Karpas-422 (cell line): ENCODE data around the gene LRRFIP2. TPM values are rescaled to one million over a fixed set of nuclear protein-coding genes. Genes with fewer than 3 reads are reported as not detected.

Experiments used
- DNase-seq: peaks from one replicate; pipeline ENCODE4 v3.0.0-alpha.2; 2015
- H2AFZ ChIP-seq: fragments of 200-600 bp; sonication (generic); 2 replicates; pipeline ENCODE4 v1.6.1; 2014; ENCODE audit warnings: antibody characterized with exemption, low read length, mixed read lengths
- H3K27ac ChIP-seq: fragments of 200-600 bp; sonication (generic); 2 replicates; pipeline ENCODE4 v1.5.1; 2014; ENCODE audit warnings: mild to moderate bottlenecking, low read length, moderate library complexity
- H3K27me3 ChIP-seq: fragments of 200-600 bp; sonication (generic); 2 replicates; pipeline ENCODE4 v1.6.1; 2014; ENCODE audit warnings: low read length, mixed read lengths
- H3K36me3 ChIP-seq: fragments of 200-600 bp; sonication (generic); 2 replicates; pipeline ENCODE4 v1.6.1; 2014; ENCODE audit warnings: low read length, mixed read lengths; ENCODE audit not compliant: insufficient read depth
- H3K4me1 ChIP-seq: fragments of 200-600 bp; sonication (generic); 2 replicates; pipeline ENCODE4 v1.6.1; 2014; ENCODE audit warnings: mild to moderate bottlenecking, low read length, mixed read lengths
- H3K4me2 ChIP-seq: fragments of 200-600 bp; sonication (generic); 2 replicates; pipeline ENCODE4 v1.6.1; 2014; ENCODE audit warnings: low read length, low read depth, mild to moderate bottlenecking; ENCODE audit not compliant: poor library complexity, severe bottlenecking
- H3K4me3 ChIP-seq: fragments of 200-600 bp; sonication (generic); 2 replicates; pipeline ENCODE4 v1.5.1; 2014; ENCODE audit warnings: mild to moderate bottlenecking, antibody characterized with exemption, low read length, mixed read lengths
- H3K79me2 ChIP-seq: fragments of 200-600 bp; sonication (generic); 2 replicates; pipeline ENCODE4 v1.6.1; 2014; ENCODE audit warnings: mild to moderate bottlenecking, low read length, mixed read lengths
- H3K9ac ChIP-seq: fragments of 200-600 bp; sonication (generic); 2 replicates; pipeline ENCODE4 v1.6.0; 2014; ENCODE audit warnings: low read length
- H3K9me2 ChIP-seq: fragments of 200-600 bp; sonication (generic), shearing (Covaris generic); replicated peaks from 2 replicates; pipeline ENCODE4 v1.6.0; 2014; ENCODE audit warnings: mild to moderate bottlenecking, low read length, moderate library complexity; ENCODE audit not compliant: insufficient read depth
- H3K9me3 ChIP-seq: fragments of 300-700, 200-600 bp; sonication (generic); 2 replicates; pipeline ENCODE4 v1.6.1; 2014; ENCODE audit warnings: low read length, mixed read lengths
- H4K20me1 ChIP-seq: fragments of 200-600 bp; sonication (generic); 2 replicates; pipeline ENCODE4 v1.6.1; 2014; ENCODE audit warnings: mild to moderate bottlenecking, antibody characterized with exemption, low read length, low read depth; ENCODE audit not compliant: insufficient read depth
- total RNA-seq: library from RNA; depleted of rRNA; stranded (reverse); fragments of >200 nt; shearing (Covaris generic); gene quantifications from 2 replicates; pipeline ENCODE4 v1.2.3, GENCODE V29; 2014; ENCODE audit warnings: low replicate concordance

LRRFIP2 gene
- total RNA-seq, 1 experiment from 2014 or later: 45.5 TPM

GRCh38 chr3:37118163-37118562, 56.2 kb downstream of the LRRFIP2 start:
- Histone ChIP-seq H3K4me3 (no peak overlapping the region), H3K9ac (no peak overlapping the region)

GRCh38 chr3:37117548-37117947, 56.8 kb downstream of the LRRFIP2 start:
- no peaks in the 10 kb centered on the region for H3K4me1 ChIP-seq
- no peaks in the 10 kb centered on the region for H3K9me2 ChIP-seq
- H2AFZ ChIP-seq: no peak overlapping the region
- no peak overlapping the region for H3K4me2 ChIP-seq
- H3K27me3 ChIP-seq: no peaks in the 10 kb centered on the region
- H4K20me1 ChIP-seq: no peaks in the 10 kb centered on the region
- no peaks in the 10 kb centered on the region for H3K79me2 ChIP-seq
- no peaks in the 10 kb centered on the region for H3K36me3 ChIP-seq
- no peak overlapping the region for H3K4me3 ChIP-seq
- H3K9ac ChIP-seq: no peak overlapping the region
- no peak for DNase-seq
- no peaks in the 10 kb centered on the region for H3K9me3 ChIP-seq
- no peak overlapping the region for H3K27ac ChIP-seq

More at GRCh38 chr3:37118163-37118562, 56.2 kb downstream of the LRRFIP2 start:
- H3K4me1 ChIP-seq: no peaks in the 10 kb centered on the region
- H3K79me2 ChIP-seq: 0 out of 2 replicates have a peak, but pooled peaks cover 5% of the 10 kb centered on the region
- H3K4me2 ChIP-seq: no peak overlapping the region
- H3K9me3 ChIP-seq: no peaks in the 10 kb centered on the region
- no peak overlapping the region for H3K27ac ChIP-seq
- H4K20me1 ChIP-seq: no peaks in the 10 kb centered on the region
- no peak for DNase-seq
- H2AFZ ChIP-seq: no peak overlapping the region
- H3K9me2 ChIP-seq: no peaks in the 10 kb centered on the region
- H3K27me3 ChIP-seq: no peaks in the 10 kb centered on the region
- no peaks in the 10 kb centered on the region for H3K36me3 ChIP-seq

GRCh38 chr3:37116998-37117397, 57.4 kb downstream of the LRRFIP2 start:
- H3K4me3 ChIP-seq: no peak overlapping the region
- no peak for DNase-seq
- H3K27me3 ChIP-seq: no peaks in the 10 kb centered on the region
- no peaks in the 10 kb centered on the region for H3K79me2 ChIP-seq
- H4K20me1 ChIP-seq: no peaks in the 10 kb centered on the region
- no peaks in the 10 kb centered on the region for H3K4me1 ChIP-seq
- H2AFZ ChIP-seq: no peak overlapping the region
- no peaks in the 10 kb centered on the region for H3K9me3 ChIP-seq
- H3K9me2 ChIP-seq: no peaks in the 10 kb centered on the region
- no peak overlapping the region for H3K27ac ChIP-seq
- no peak overlapping the region for H3K4me2 ChIP-seq
- H3K36me3 ChIP-seq: no peaks in the 10 kb centered on the region
- no peak overlapping the region for H3K9ac ChIP-seq

GRCh38 chr3:37115446-37115845, 58.9 kb downstream of the LRRFIP2 start:
- Histone ChIP-seq H3K27ac (no peak overlapping the region), H3K36me3 (no peaks in the 10 kb centered on the region), H3K4me2 (no peak overlapping the region), H3K27me3 (no peaks in the 10 kb centered on the region), H4K20me1 (no peaks in the 10 kb centered on the region), H3K9me3 (no peaks in the 10 kb centered on the region), H2AFZ (no peak overlapping the region), H3K4me3 (no peak overlapping the region), H3K9me2 (no peaks in the 10 kb centered on the region), H3K4me1 (no peaks in the 10 kb centered on the region), H3K79me2 (0 out of 2 replicates have a peak, but pooled peaks cover 2% of the 10 kb centered on the region), H3K9ac (no peak overlapping the region)
- no peak for DNase-seq

GRCh38 chr3:37114251-37115145, 59.9 kb downstream of the LRRFIP2 start:
- no peaks in the 10 kb centered on the region for H3K27me3 ChIP-seq
- DNase-seq: no peak
- no peak overlapping the region for H3K4me2 ChIP-seq

GRCh38 chr3:37112987-37113386, 61.4 kb downstream of the LRRFIP2 start:
- Histone ChIP-seq H3K4me3 (no peak overlapping the region), H3K79me2 (0 out of 2 replicates have a peak, but pooled peaks cover 2% of the 10 kb centered on the region), H2AFZ (no peak overlapping the region), H3K9me3 (no peaks in the 10 kb centered on the region), H3K4me1 (no peaks in the 10 kb centered on the region), H3K9me2 (no peaks in the 10 kb centered on the region), H3K9ac (no peak overlapping the region), H3K4me2 (no peak overlapping the region), H3K27me3 (no peaks in the 10 kb centered on the region), H3K36me3 (no peaks in the 10 kb centered on the region), H3K27ac (no peak overlapping the region), H4K20me1 (no peaks in the 10 kb centered on the region)
- DNase-seq: no peak

More at GRCh38 chr3:37114251-37115145, 59.9 kb downstream of the LRRFIP2 start:
- H3K4me3 ChIP-seq: no peak overlapping the region
- no peaks in the 10 kb centered on the region for H3K36me3 ChIP-seq
- H2AFZ ChIP-seq: no peak overlapping the region
- H3K9me3 ChIP-seq: no peaks in the 10 kb centered on the region
- no peaks in the 10 kb centered on the region for H3K4me1 ChIP-seq
- 0 out of 2 replicates have a peak, but pooled peaks cover 2% of the 10 kb centered on the region for H3K79me2 ChIP-seq
- no peaks in the 10 kb centered on the region for H3K9me2 ChIP-seq
- H3K27ac ChIP-seq: no peak overlapping the region
- no peaks in the 10 kb centered on the region for H4K20me1 ChIP-seq
- no peak overlapping the region for H3K9ac ChIP-seq

GRCh38 chr3:37111199-37111598, 63.2 kb downstream of the LRRFIP2 start:
- H3K4me3 ChIP-seq: no peak overlapping the region
- H3K9me2 ChIP-seq: no peaks in the 10 kb centered on the region
- H3K4me1 ChIP-seq: no peaks in the 10 kb centered on the region
- H3K9me3 ChIP-seq: no peaks in the 10 kb centered on the region
- H3K9ac ChIP-seq: no peak overlapping the region
- H3K4me2 ChIP-seq: no peak overlapping the region
- DNase-seq: no peak
- H3K79me2 ChIP-seq: 0 out of 2 replicates have a peak, but pooled peaks cover 2% of the 10 kb centered on the region
- no peak overlapping the region for H3K27ac ChIP-seq
- H2AFZ ChIP-seq: no peak overlapping the region
- H3K36me3 ChIP-seq: no peaks in the 10 kb centered on the region
- no peaks in the 10 kb centered on the region for H4K20me1 ChIP-seq
- no peaks in the 10 kb centered on the region for H3K27me3 ChIP-seq

- Histone ChIP-seq H3K9ac (no peak overlapping the region), H3K4me3 (no peak overlapping the region), H3K27ac (no peak overlapping the region), H3K79me2 (peaks cover 6% of the 10 kb centered on the region; the same call in 1 of the 2 replicates), H3K9me3 (no peaks in the 10 kb centered on the region), H3K36me3 (no peaks in the 10 kb centered on the region), H4K20me1 (no peaks in the 10 kb centered on the region), H3K9me2 (no peaks in the 10 kb centered on the region), H2AFZ (no peak overlapping the region), H3K4me2 (no peak overlapping the region), H3K27me3 (no peaks in the 10 kb centered on the region), H3K4me1 (peaks cover 11% of the 10 kb centered on the region; the same call in 1 of the 2 replicates)
- DNase-seq: no peak
These were observed 66.5 kb downstream of the LRRFIP2 start for GRCh38 chr3:37107846-37108245.
